Suprapubic skin (tissue), 4 donors: ENCODE measurements around the gene RASIP1.

Experiments
- CTCF ChIP-seq, 2 donors: fragments of 200-600 bp in 1 of 2; fragments of 450-650 bp in 1 of 2; sonication (generic) in 1 of 2; IDR thresholded peaks; one replicate each; pipeline ENCODE4 v1.5.1; 2016 to 2019; ENCODE audit warnings: antibody characterized with exemption in 2 of 2, mild to moderate bottlenecking in 1 of 2, moderate library complexity in 1 of 2
- EP300 ChIP-seq: sonication (generic); formaldehyde crosslinking; IDR thresholded peaks from one replicate; pipeline ENCODE4 v1.6.1; 2017; ENCODE audit warnings: antibody characterized with exemption
- POLR2A ChIP-seq, 2 donors: fragments of 450-650 bp; IDR thresholded peaks; one replicate each; pipeline ENCODE4 v1.6.1; 2017; ENCODE audit warnings: antibody characterized with exemption in 2 of 2, mild to moderate bottlenecking in 2 of 2, moderate library complexity in 2 of 2
- POLR2AphosphoS5 ChIP-seq, 3 donors: sonication (generic); formaldehyde crosslinking; IDR thresholded peaks; one replicate each; pipeline ENCODE4 v1.6.1; 2017; ENCODE audit warnings: antibody characterized with exemption in 3 of 3

GRCh38 chr19:48777720-48778119, 37.3 kb upstream of the RASIP1 start:
- no peak for TF ChIP-seq CTCF (IDR thresholded peaks at IDR 0.05)
- no peak for TF ChIP-seq POLR2A (IDR thresholded peaks at IDR 0.05)
- TF ChIP-seq EP300, result no peak
- no peak for TF ChIP-seq POLR2AphosphoS5 (IDR thresholded peaks at IDR 0.05)
